Esophagus mucosa (tissue), 1 donor: ENCODE measurements around the gene GPATCH4. TPM values are rescaled to one million over a fixed set of nuclear protein-coding genes. Genes with fewer than 3 reads are reported as not detected.
"Not testable (repeated sequence)": the region's sequence is repeated elsewhere in the genome, so short reads cannot be mapped to it uniquely, and the experiment has no call there.

ENCODE experiments used
- ATAC-seq: fragments of 200-7000 bp; cut with Tn5 transposase; one replicate; pipeline ENCODE4 v1.9.1; 2020
- total RNA-seq: library from RNA; stranded (reverse); gene quantifications from one replicate; pipeline ENCODE4 v1.2.4, GENCODE V29; 2023
- donor health status: DM: yes; HTN: yes; CAD: no.

Gene GPATCH4
- total RNA-seq, 1 donor from 2014 or later, result 20.3 TPM

GRCh38 chr1:156595016-156595415 is 6.3 kb downstream of the GPATCH4 start:
- no peak for ATAC-seq

GRCh38 chr1:156594190-156594589 is 7.1 kb downstream of the GPATCH4 start:
- no peak for ATAC-seq

GRCh38 chr1:156593661-156593989 is 7.7 kb downstream of the GPATCH4 start:
- ATAC-seq, result no peak

GRCh38 chr1:156592910-156593660 is 8.2 kb downstream of the GPATCH4 start:
- ATAC-seq, result peak; percentile 19

GRCh38 chr1:156592158-156592909 is 8.9 kb downstream of the GPATCH4 start:
- ATAC-seq, result peak; percentile 2

- ATAC-seq, result peak; percentile 87
These were observed 9.7 kb downstream of the GPATCH4 start, which contains the start of gene NAXE for GRCh38 chr1:156591432-156592157. NAXE (plus strand) TSS chr1:156591776; CDS start chr1:156591805, 29 bp downstream.

- no peak for ATAC-seq
These were observed 10.2 kb downstream of the GPATCH4 start for GRCh38 chr1:156591181-156591431.

GRCh38 chr1:156590326-156591180 is 10.7 kb downstream of the GPATCH4 start:
- no peak for ATAC-seq

- ATAC-seq, result no peak
These were observed 11.7 kb downstream of the GPATCH4 start for GRCh38 chr1:156589546-156589945.

- ATAC-seq, result not testable (repeated sequence)
These were observed 13.4 kb downstream of the GPATCH4 start for GRCh38 chr1:156587927-156588326.

- peak; percentile 84 for ATAC-seq
These were observed 14.3 kb downstream of the GPATCH4 start for GRCh38 chr1:156586892-156587477.

GRCh38 chr1:156586323-156586722 is 15.0 kb downstream of the GPATCH4 start:
- ATAC-seq, result peak; percentile 4

- no peak for ATAC-seq
These were observed 16.5 kb downstream of the GPATCH4 start for GRCh38 chr1:156584813-156585212.

GRCh38 chr1:156583821-156584622 is 17.3 kb downstream of the GPATCH4 start:
- peak; percentile 48 for ATAC-seq

GRCh38 chr1:156582388-156583017 is 18.8 kb downstream of the GPATCH4 start:
- ATAC-seq, result no peak

- ATAC-seq, result no peak
These were observed 19.5 kb downstream of the GPATCH4 start for GRCh38 chr1:156581661-156582387.

GRCh38 chr1:156579472-156579871 is 21.8 kb downstream of the GPATCH4 start, which contains the start of gene TTC24:
TTC24 (plus strand) TSS chr1:156579723; CDS start chr1:156581365, 1,642 bp downstream.
- no peak for ATAC-seq

GRCh38 chr1:156578055-156578454 is 23.2 kb downstream of the GPATCH4 start:
- no peak for ATAC-seq

GRCh38 chr1:156577550-156577949 is 23.7 kb downstream of the GPATCH4 start:
- ATAC-seq, result no peak
